K562 (cell line): ENCODE results near the gene PTGR2. TPM values are rescaled to one million over a fixed set of nuclear protein-coding genes. Genes with fewer than 3 reads are reported as not detected.

ENCODE experiments used
- ATAC-seq: fragments of 200-7000 bp; cut with Tn5 transposase; 3 replicates; pipeline ENCODE4 v1.9.1; 2020; ENCODE audit warnings: moderate library complexity
- BruUV-seq: library from RNA; stranded (reverse); fragments of 400-500 nt; replicated peaks from 2 replicates; lab custom pipeline; 2021; lab: Mats Ljungman, UMichigan
- CTCF ChIA-PET: fragments of 300-600 bp; formaldehyde crosslinking; extraction: SDS; loops from one replicate; lab custom pipeline; 2021; ENCODE audit warnings: low intra/inter-chr PET ratio; lab: Yijun Ruan, JAX
- POLR2A ChIA-PET: fragments of 300-600, 350-650 bp; sonication (Branson Sonifier 250); formaldehyde crosslinking; extraction: SDS; loops from one replicate; lab custom pipeline; 2021; ENCODE audit warnings: antibody characterized with exemption, inconsistent platforms; lab: Yijun Ruan, JAX
- DNase-seq, 4 experiments: peaks; one replicate each; pipeline versions ENCODE4 v3.0.0 to v3.0.0-alpha.2; 2011 to 2018; ENCODE audit warnings: low spot score in 3 of 4, mixed read lengths in 3 of 4; ENCODE audit errors: extremely low read depth in 1 of 4
- FAIRE-seq: peaks from 2 replicates; lab custom pipeline; 2011; peaks lifted over from hg19 to GRCh38; lab: Jason Lieb, UNC
- H2AFZ ChIP-seq: 2 replicates; pipeline ENCODE4 v1.6.0; 2011; ENCODE audit warnings: low read depth, low read length, control low read depth, inconsistent platforms
- H3K27ac ChIP-seq: fragments of 200-600 bp; 3 replicates; pipeline ENCODE4 v1.8.0; 2011; ENCODE audit warnings: low read depth, mild to moderate bottlenecking, control low read depth, inconsistent platforms, low read length, moderate library complexity, mixed read lengths; ENCODE audit errors: extremely low read depth
- H3K27me3 ChIP-seq, 2 experiments: fragments of 300-600 bp in 1 of 2; 2 replicates in 1 of 2; 3 replicates in 1 of 2; pipeline versions ENCODE4 v1.6.0 to v1.8.0; 2011; ENCODE audit warnings: inconsistent platforms in 2 of 2, low read length in 2 of 2, mild to moderate bottlenecking in 1 of 2, mixed read lengths in 1 of 2, moderate library complexity in 1 of 2; ENCODE audit not compliant: control insufficient read depth in 2 of 2, insufficient read depth in 2 of 2
- H3K36me3 ChIP-seq: fragments of 300-600 bp; 3 replicates; pipeline ENCODE4 v1.8.0; 2011; ENCODE audit warnings: mild to moderate bottlenecking, low read length, inconsistent platforms; ENCODE audit not compliant: control insufficient read depth, insufficient read depth
- H3K4me1 ChIP-seq, 2 experiments: fragments of 200-600 bp in 1 of 2; replicated peaks in 1 of 2; 2 replicates in 1 of 2; 3 replicates in 1 of 2; pipeline versions ENCODE4 v1.5.1 to v1.8.0; 2011; ENCODE audit warnings: inconsistent platforms in 2 of 2, low read length in 2 of 2, mild to moderate bottlenecking in 1 of 2, mixed read lengths in 1 of 2, moderate library complexity in 1 of 2; ENCODE audit not compliant: control insufficient read depth in 2 of 2, insufficient read depth in 2 of 2
- H3K4me2 ChIP-seq: 2 replicates; pipeline ENCODE4 v1.6.1; 2011; ENCODE audit warnings: low read length, control low read depth, inconsistent platforms, mixed read lengths; ENCODE audit not compliant: insufficient read depth
- H3K4me3 ChIP-seq: fragments of 200-600 bp; sonication (generic), shearing (Covaris generic); 2 replicates; pipeline ENCODE4 v1.5.1; 2016; ENCODE audit warnings: control low read depth, inconsistent platforms
- H3K79me2 ChIP-seq: fragments of 200-600 bp; 3 replicates; pipeline ENCODE4 v1.8.0; 2011; ENCODE audit warnings: low read length, inconsistent platforms; ENCODE audit not compliant: control insufficient read depth, insufficient read depth
- H3K9ac ChIP-seq, 2 experiments: 2 replicates each; pipeline versions ENCODE4 v1.6.0 to v1.6.1; 2011; ENCODE audit warnings: low read depth in 2 of 2, low read length in 2 of 2, control low read depth in 1 of 2, inconsistent platforms in 1 of 2, mild to moderate bottlenecking in 1 of 2, mixed read lengths in 1 of 2; ENCODE audit not compliant: insufficient read depth in 1 of 2
- H3K9me1 ChIP-seq: one replicate; pipeline ENCODE4 v1.6.0; 2011; ENCODE audit warnings: inconsistent platforms, mild to moderate bottlenecking, low read length, moderate library complexity; ENCODE audit not compliant: control insufficient read depth, insufficient read depth
- H3K9me3 ChIP-seq: replicated peaks from 2 replicates; pipeline ENCODE4 v1.5.1; 2011; ENCODE audit warnings: low read depth, low read length, inconsistent platforms; ENCODE audit not compliant: control insufficient read depth, insufficient read depth
- H4K20me1 ChIP-seq: replicated peaks from 2 replicates; pipeline ENCODE4 v1.6.1; 2011; ENCODE audit warnings: low read length, inconsistent platforms, mixed read lengths; ENCODE audit not compliant: control insufficient read depth, insufficient read depth
- BCL6 ChIP-seq: fragments of 250-450 bp; sonication (Bioruptor Pico); IDR thresholded peaks from 2 replicates; pipeline ENCODE4 v1.4.0; 2020
- BRCA1 ChIP-seq, 2 experiments: fragments of 450-650 bp in 1 of 2; sonication (generic) in 1 of 2; formaldehyde crosslinking in 1 of 2; IDR thresholded peaks; 2 replicates each; pipeline versions ENCODE4 v1.5.0 to v1.6.1; 2017 to 2020; ENCODE audit warnings: mild to moderate bottlenecking in 1 of 2, missing genetic modification reagents in 1 of 2
- CEBPB ChIP-seq: fragments of 450-650 bp; IDR thresholded peaks from 2 replicates; pipeline ENCODE4 v1.6.1; 2016; ENCODE audit warnings: missing genetic modification characterization, missing compliant biosample characterization
- CEBPG ChIP-seq, 3 experiments: fragments of 200-800 bp in 1 of 3; sonication (Bioruptor generic) in 1 of 3; sonication (generic) in 1 of 3; formaldehyde crosslinking in 1 of 3; IDR thresholded peaks in 2 of 3; conservative IDR thresholded peaks in 1 of 3; 2 replicates each; pipeline versions ENCODE4 v1.6.1 to v1.8.0; 2016 to 2022; ENCODE audit warnings: missing compliant biosample characterization in 2 of 3, missing genetic modification characterization in 2 of 3, mild to moderate bottlenecking in 1 of 3, missing genetic modification reagents in 1 of 3
- HNRNPK ChIP-seq: fragments of 200-400 bp; formaldehyde crosslinking; IDR thresholded peaks from one replicate; pipeline ENCODE4 v1.6.1; 2018; ENCODE audit warnings: mild to moderate bottlenecking, low read depth, low read length; ENCODE audit not compliant: poor library complexity, severe bottlenecking
- MAX ChIP-seq: sonication (generic); formaldehyde crosslinking; IDR thresholded peaks from 2 replicates; pipeline ENCODE4 v1.9.0; 2022; ENCODE audit warnings: mild to moderate bottlenecking, missing genetic modification reagents
- PCBP1 ChIP-seq: fragments of 200-400 bp; formaldehyde crosslinking; IDR thresholded peaks from 2 replicates; pipeline ENCODE4 v1.6.1; 2018; ENCODE audit warnings: mild to moderate bottlenecking, low read depth, low read length; ENCODE audit not compliant: poor library complexity, severe bottlenecking
- PCBP2 ChIP-seq: fragments of 200-400 bp; formaldehyde crosslinking; IDR thresholded peaks from 2 replicates; pipeline ENCODE4 v1.6.1; 2018; ENCODE audit warnings: low read length, low read depth, mild to moderate bottlenecking, moderate library complexity; ENCODE audit not compliant: poor library complexity, severe bottlenecking
- RBM25 ChIP-seq: fragments of 200-400 bp; formaldehyde crosslinking; IDR thresholded peaks from 2 replicates; pipeline ENCODE4 v1.6.1; 2018; ENCODE audit warnings: low read length, low read depth, moderate library complexity; ENCODE audit not compliant: severe bottlenecking
- THRAP3 ChIP-seq: fragments of 450-650 bp; IDR thresholded peaks from 2 replicates; pipeline ENCODE4 v1.6.1; 2016; ENCODE audit warnings: mild to moderate bottlenecking, inconsistent platforms, borderline replicate concordance
- ZC3H11A ChIP-seq: IDR thresholded peaks from 2 replicates; pipeline ENCODE4 v1.6.1; 2012; ENCODE audit warnings: low read depth, low read length, improper control_type of control experiment
- ZNF384 ChIP-seq: IDR thresholded peaks from 2 replicates; pipeline ENCODE4 v1.6.1; 2012; ENCODE audit warnings: low read depth, low read length, improper control_type of control experiment
- ZNF512 ChIP-seq: IDR thresholded peaks from 2 replicates; pipeline ENCODE4 v1.6.1; 2016; ENCODE audit warnings: missing genetic modification characterization, missing compliant biosample characterization
- WGBS: fragments of 100-300 bp; shearing (Covaris generic); methylation state at CpG from one replicate; pipeline ENCODE4 v1.1.6; 2016; ENCODE audit warnings: low coverage, mixed read lengths; ENCODE audit not compliant: insufficient coverage; ENCODE audit errors: missing lambda C conversion rate; 5-methylcytosine and 5-hydroxymethylcytosine counted together
- in situ Hi-C: fragments of 300-500 bp; cut with MboI; formaldehyde crosslinking; loops from 4 replicates; pipeline ENCODE4 v1.15.0; 2018; ENCODE audit warnings: inconsistent platforms, mixed read lengths
- intact Hi-C: fragments of 100-400 bp; cut with micrococcal nuclease; formaldehyde crosslinking; loops from 2 replicates; pipeline ENCODE4 v1.14.2; 2022
- polyA plus RNA-seq, 8 experiments: library from polyadenylated mRNA; depleted of rRNA in 4 of 8; stranded (reverse) in 5 of 8; unstranded in 3 of 8; fragments of >200 nt; fragmentation: Nextera tagmentation in 2 of 8; fragmentation: Illumina TruSeq in 1 of 8; extraction: Ambion mirVana in 2 of 8; extraction: Trizol in 1 of 8; gene quantifications; 2 replicates each; pipeline versions ENCODE4 v1.2.1 to v1.2.3, GENCODE V29; 2011 to 2014; ENCODE audit warnings: inconsistent platforms in 1 of 8, missing spikeins in 1 of 8
- total RNA-seq, 7 experiments: library from RNA; depleted of rRNA in 6 of 7; stranded (reverse); fragments of >200 nt in 6 of 7; fragmentation: Illumina TruSeq in 2 of 7; extraction: Trizol in 2 of 7; gene quantifications; 2 replicates each; pipeline versions ENCODE4 v1.2.1 to v1.2.3, GENCODE V29; 2011 to 2021; ENCODE audit warnings: low replicate concordance in 1 of 7

PTGR2 gene
- total and polyA plus RNA-seq, 9 of the 15 experiments (the other 6 are each of a cell fraction or from before 2014, with no cell fraction given), result 7.4 to 23.0 (median 13.0) TPM

- no peaks in the 10 kb centered on the region for H4K20me1 ChIP-seq
- intact Hi-C loops (no loop called here), in situ Hi-C loops (no loop called here)
- H2AFZ ChIP-seq, result no peak overlapping the region
- peak; percentile 51 for TF ChIP-seq CEBPB (tag)
- peak; percentile 31; the same call in 1 of the 2 replicates for TF ChIP-seq ZNF384
- no peak for TF ChIP-seq CEBPG (CRISPR knock-in tag; IDR thresholded peaks at IDR 0.05)
- peak in 1 of 2 experiments; percentile 75; a peak in 2 of 4 replicates for TF ChIP-seq CEBPG (tag; conservative IDR thresholded peaks at IDR 0.05 in 1 of 2, IDR thresholded peaks at IDR 0.05 in 1 of 2)
- no peak for TF ChIP-seq BRCA1 (IDR thresholded peaks at IDR 0.05)
- no peak for TF ChIP-seq BRCA1 (CRISPR knock-in tag; IDR thresholded peaks at IDR 0.05)
- ChIA-PET CTCF (no interaction called here), POLR2A (interaction anchor here (0.6 kb wide), 2 partner anchors 374 to 1122 kb away, joined by 3 read pairs; no protein-coding TSS in a partner anchor)
- no peaks in the 10 kb centered on the region for H3K9me3 ChIP-seq
- no TSS peak for BruUV-seq
- H3K9me1 ChIP-seq, result no peaks in the 10 kb centered on the region
- no peaks in the 10 kb centered on the region for H3K36me3 ChIP-seq
- DNase-seq, result no peak
- ATAC-seq, result 0 out of 3 replicates have a peak, but pooled peaks have one; percentile 35
- 7% methylated on average over 2 of the region's 2 CpGs for WGBS
- FAIRE-seq, result no peak
- H3K4me2 ChIP-seq, result no peak overlapping the region
- no peak overlapping the region for H3K4me3 ChIP-seq
- H3K27ac ChIP-seq, result no peak overlapping the region
- no peaks in the 10 kb centered on the region for H3K79me2 ChIP-seq
- H3K27me3 ChIP-seq, result no peaks in the 10 kb centered on the region
- no peak overlapping the region for H3K9ac ChIP-seq
- H3K4me1 ChIP-seq, result no peaks in the 10 kb centered on the region; a peak in 1 of 5 replicates
Observed at GRCh38 chr14:73842851-73843250, 8.8 kb upstream of the PTGR2 start.

- H3K4me2 ChIP-seq, result no peak overlapping the region
- ChIA-PET POLR2A (interaction anchor here (0.6 to 1.1 kb wide), 4 partner anchors 18 to 1121 kb away, joined by 3 read pairs; no protein-coding TSS in a partner anchor), CTCF (no interaction called here)
- no peaks in the 10 kb centered on the region for H3K79me2 ChIP-seq
- H3K36me3 ChIP-seq, result no peaks in the 10 kb centered on the region
- DNase-seq, result no peak
- TF ChIP-seq ZC3H11A, result no peak
- no peak for TF ChIP-seq MAX
- peak; percentile 26 for TF ChIP-seq RBM25
- no peak for TF ChIP-seq THRAP3
- TF ChIP-seq ZNF512 (tag), result peak; percentile 82
- peak; percentile 60 for TF ChIP-seq PCBP1
- TF ChIP-seq HNRNPK, result peak; percentile 75
- TF ChIP-seq BCL6 (CRISPR knock-in tag), result no peak
- peak; percentile 70 for TF ChIP-seq PCBP2
- H4K20me1 ChIP-seq, result no peaks in the 10 kb centered on the region
- H3K9ac ChIP-seq, result no peak overlapping the region
- no peaks in the 10 kb centered on the region for H3K9me1 ChIP-seq
- H2AFZ ChIP-seq, result no peak overlapping the region
- intact Hi-C loops, result no loop called here
- no peak overlapping the region for H3K27ac ChIP-seq
- FAIRE-seq, result no peak
- BruUV-seq, result no TSS peak
- no peaks in the 10 kb centered on the region; a peak in 1 of 5 replicates for H3K4me1 ChIP-seq
- no peak overlapping the region for H3K4me3 ChIP-seq
- WGBS, result no CpG with 5 or more reads among the region's 2 CpGs
- no peak for ATAC-seq
- no peaks in the 10 kb centered on the region for H3K9me3 ChIP-seq
- H3K27me3 ChIP-seq, result no peaks in the 10 kb centered on the region
- in situ Hi-C loops, result no loop called here
Observed at GRCh38 chr14:73843296-73843695, 8.3 kb upstream of the PTGR2 start.
